Neural progenitor cell (in vitro differentiated cells): Measurements from ENCODE around the gene EPHX1. TPM values are rescaled to one million over a fixed set of nuclear protein-coding genes. Genes with fewer than 3 reads are reported as not detected.

Experiments
- DNase-seq: peaks from one replicate; pipeline ENCODE4 v3.0.0-alpha.2; 2016; ENCODE audit warnings: low spot score
- H2AFZ ChIP-seq: fragments of 200-600 bp; sonication (generic); replicated peaks from 2 replicates; pipeline ENCODE4 v1.6.1; 2016; ENCODE audit warnings: antibody characterized with exemption
- H3F3A ChIP-seq: fragments of 200-600 bp; sonication (generic); 2 replicates; pipeline ENCODE4 v1.6.1; 2016; ENCODE audit warnings: antibody characterized with exemption, low read depth
- H3K27ac ChIP-seq: fragments of 200-600 bp; sonication (generic); 2 replicates; pipeline ENCODE4 v1.5.1; 2016; ENCODE audit warnings: mild to moderate bottlenecking
- H3K27me3 ChIP-seq: fragments of 200-600 bp; sonication (generic); 2 replicates; pipeline ENCODE4 v1.6.1; 2016; ENCODE audit warnings: mild to moderate bottlenecking, moderate library complexity
- H3K36me3 ChIP-seq: fragments of 200-600 bp; sonication (generic); 2 replicates; pipeline ENCODE4 v1.5.1; 2016
- H3K4me1 ChIP-seq: fragments of 200-600 bp; sonication (generic); 2 replicates; pipeline ENCODE4 v1.6.1; 2016; ENCODE audit warnings: mixed run types
- H3K4me2 ChIP-seq: fragments of 200-600 bp; sonication (generic); 2 replicates; pipeline ENCODE4 v1.6.1; 2016
- H3K4me3 ChIP-seq: fragments of 200-600 bp; sonication (generic); 2 replicates; pipeline ENCODE4 v1.5.1; 2016
- H3K79me2 ChIP-seq: fragments of 200-600 bp; sonication (generic); 2 replicates; pipeline ENCODE4 v1.6.1; 2016; ENCODE audit warnings: low read depth
- H3K9ac ChIP-seq: fragments of 200-600 bp; sonication (generic); 2 replicates; pipeline ENCODE4 v1.6.1; 2016
- H3K9me3 ChIP-seq: fragments of 200-600 bp; sonication (generic); 2 replicates; pipeline ENCODE4 v1.5.1; 2016; ENCODE audit warnings: low read depth
- H4K20me1 ChIP-seq: fragments of 200-600 bp; sonication (generic); 2 replicates; pipeline ENCODE4 v1.6.1; 2016; ENCODE audit warnings: low read depth
- H3K27ac Mint-ChIP-seq: 3 replicates; pipeline ENCODE4 v1.8.0; 2021; ENCODE audit warnings: mixed read lengths
- H3K27me3 Mint-ChIP-seq: 2 replicates; pipeline ENCODE4 v1.8.0; 2022; ENCODE audit warnings: low read depth, mild to moderate bottlenecking, inconsistent platforms, moderate library complexity, mixed read lengths; ENCODE audit not compliant: insufficient read depth
- H3K36me3 Mint-ChIP-seq: 3 replicates; pipeline ENCODE4 v1.8.0; 2021; ENCODE audit warnings: mixed read lengths
- H3K4me1 Mint-ChIP-seq: 3 replicates; pipeline ENCODE4 v1.8.0; 2021; ENCODE audit warnings: mixed read lengths
- H3K4me3 Mint-ChIP-seq: 3 replicates; pipeline ENCODE4 v1.8.0; 2021; ENCODE audit warnings: mild to moderate bottlenecking, moderate library complexity, mixed read lengths
- H3K9me3 Mint-ChIP-seq: 3 replicates; pipeline ENCODE4 v1.8.0; 2020; ENCODE audit warnings: mixed read lengths
- CTCF ChIP-seq: fragments of 200-600 bp; sonication (generic); IDR thresholded peaks from 2 replicates; pipeline ENCODE4 v1.5.1; 2017; ENCODE audit warnings: antibody characterized with exemption, mild to moderate bottlenecking
- EZH2 ChIP-seq: fragments of 200-600 bp; sonication (generic); IDR thresholded peaks from 2 replicates; pipeline ENCODE4 v1.6.1; 2017; ENCODE audit warnings: antibody characterized with exemption, mild to moderate bottlenecking, moderate library complexity
- EZH2phosphoT487 ChIP-seq: fragments of 200-600 bp; sonication (generic); IDR thresholded peaks from 2 replicates; pipeline ENCODE4 v1.6.1; 2017; ENCODE audit warnings: antibody characterized with exemption
- total RNA-seq: library from RNA; depleted of rRNA; stranded (reverse); fragments of >200 nt; gene quantifications from 2 replicates; pipeline ENCODE4 v1.2.3, GENCODE V29; 2015; ENCODE audit warnings: low replicate concordance

The EPHX1 gene
- total RNA-seq, 1 donor from 2014 or later = 4.3 TPM

GRCh38 chr1:225861834-225862580, 52.1 kb downstream of the EPHX1 start:
- H3K36me3 ChIP-seq = no peaks in the 10 kb centered on the region
- Mint-ChIP-seq H3K4me1 (no peaks in the 10 kb centered on the region), H3K36me3 (no peaks in the 10 kb centered on the region), H3K27me3 (peaks cover 2% of the 10 kb centered on the region), H3K27ac (no peak overlapping the region), H3K9me3 (no peaks in the 10 kb centered on the region), H3K4me3 (no peak overlapping the region)
- no peak overlapping the region for H3K4me3 ChIP-seq
- H3K79me2 ChIP-seq = no peaks in the 10 kb centered on the region
- no peaks in the 10 kb centered on the region for H3F3A ChIP-seq
- H4K20me1 ChIP-seq = no peaks in the 10 kb centered on the region
- H3K4me2 ChIP-seq = no peak overlapping the region
- no peaks in the 10 kb centered on the region for H3K4me1 ChIP-seq
- no peak overlapping the region for H2AFZ ChIP-seq
- no peak overlapping the region for H3K9ac ChIP-seq
- no peak for DNase-seq
- no peak for TF ChIP-seq EZH2phosphoT487
- no peak for TF ChIP-seq CTCF
- no peaks in the 10 kb centered on the region for H3K27me3 ChIP-seq
- no peak overlapping the region for H3K27ac ChIP-seq
- no peaks in the 10 kb centered on the region for H3K9me3 ChIP-seq

DNA sequence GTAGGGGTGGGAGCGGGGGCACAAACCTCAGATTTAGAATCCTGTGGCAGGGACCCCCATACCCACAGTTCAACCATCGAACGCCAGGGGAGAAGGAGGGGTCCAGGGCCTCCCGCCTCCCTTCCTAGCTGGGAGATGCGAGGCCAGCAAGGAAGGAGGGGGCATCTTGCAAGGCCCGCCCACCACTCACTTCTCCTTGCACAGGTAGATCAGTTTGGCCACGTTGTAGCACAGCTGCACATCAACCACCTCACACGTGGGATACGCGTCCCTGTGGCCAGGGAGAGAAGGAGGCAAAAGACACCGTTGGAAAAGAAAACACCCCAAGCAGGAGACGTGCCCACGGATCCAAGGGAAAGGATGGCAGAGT, 52.6 kb downstream of the EPHX1 start:
- H3K9me3 ChIP-seq = no peaks in the 10 kb centered on the region
- no peak overlapping the region for H3K27ac ChIP-seq
- no peaks in the 10 kb centered on the region for H3K4me1 ChIP-seq
- peaks cover 2% of the 10 kb centered on the region for H3K27me3 Mint-ChIP-seq
- no peaks in the 10 kb centered on the region for H4K20me1 ChIP-seq
- no peak for DNase-seq
- no peaks in the 10 kb centered on the region for H3K27me3 ChIP-seq
- no peaks in the 10 kb centered on the region for H3K36me3 ChIP-seq
- no peak overlapping the region for H2AFZ ChIP-seq
- no peak overlapping the region for H3K27ac Mint-ChIP-seq
- H3K4me1 Mint-ChIP-seq = no peaks in the 10 kb centered on the region
- TF ChIP-seq CTCF (no peak), EZH2 (no peak), EZH2phosphoT487 (no peak)
- no peak overlapping the region for H3K4me3 ChIP-seq
- no peak overlapping the region for H3K4me3 Mint-ChIP-seq
- H3K9me3 Mint-ChIP-seq = no peaks in the 10 kb centered on the region
- no peaks in the 10 kb centered on the region for H3K36me3 Mint-ChIP-seq
- no peak overlapping the region for H3K9ac ChIP-seq
- H3K4me2 ChIP-seq = no peak overlapping the region
- no peaks in the 10 kb centered on the region for H3K79me2 ChIP-seq
- no peaks in the 10 kb centered on the region for H3F3A ChIP-seq

GRCh38 chr1:225863167-225863566, 53.2 kb downstream of the EPHX1 start:
- Mint-ChIP-seq H3K27me3 (peaks cover 2% of the 10 kb centered on the region), H3K9me3 (no peaks in the 10 kb centered on the region), H3K4me3 (no peak overlapping the region), H3K4me1 (no peaks in the 10 kb centered on the region), H3K36me3 (no peaks in the 10 kb centered on the region), H3K27ac (no peak overlapping the region)
- H3F3A ChIP-seq = no peaks in the 10 kb centered on the region
- no peak overlapping the region for H3K4me2 ChIP-seq
- no peak overlapping the region for H3K9ac ChIP-seq
- H4K20me1 ChIP-seq = no peaks in the 10 kb centered on the region
- no peak for DNase-seq
- H3K4me3 ChIP-seq = no peak overlapping the region
- H3K27ac ChIP-seq = no peak overlapping the region
- H3K27me3 ChIP-seq = no peaks in the 10 kb centered on the region
- TF ChIP-seq EZH2 (no peak), EZH2phosphoT487 (no peak), CTCF (no peak)
- H3K36me3 ChIP-seq = no peaks in the 10 kb centered on the region
- no peak overlapping the region for H2AFZ ChIP-seq
- H3K79me2 ChIP-seq = no peaks in the 10 kb centered on the region
- no peaks in the 10 kb centered on the region for H3K4me1 ChIP-seq
- H3K9me3 ChIP-seq = no peaks in the 10 kb centered on the region
